GM18505 (cell line): ENCODE results near the gene AXL.

Experiments used
- ATAC-seq: cut with Tn5 transposase; IDR thresholded peaks from one replicate; pipeline ENCODE4 v1.9.1; 2021; ENCODE audit not compliant: unreplicated experiment
- POLR2A ChIP-seq: IDR thresholded peaks from 4 replicates; pipeline ENCODE4 v1.6.1; 2011; ENCODE audit warnings: borderline replicate concordance; ENCODE audit not compliant: insufficient read depth, insufficient read length; ENCODE audit errors: extremely low read depth

The AXL gene

DNA sequence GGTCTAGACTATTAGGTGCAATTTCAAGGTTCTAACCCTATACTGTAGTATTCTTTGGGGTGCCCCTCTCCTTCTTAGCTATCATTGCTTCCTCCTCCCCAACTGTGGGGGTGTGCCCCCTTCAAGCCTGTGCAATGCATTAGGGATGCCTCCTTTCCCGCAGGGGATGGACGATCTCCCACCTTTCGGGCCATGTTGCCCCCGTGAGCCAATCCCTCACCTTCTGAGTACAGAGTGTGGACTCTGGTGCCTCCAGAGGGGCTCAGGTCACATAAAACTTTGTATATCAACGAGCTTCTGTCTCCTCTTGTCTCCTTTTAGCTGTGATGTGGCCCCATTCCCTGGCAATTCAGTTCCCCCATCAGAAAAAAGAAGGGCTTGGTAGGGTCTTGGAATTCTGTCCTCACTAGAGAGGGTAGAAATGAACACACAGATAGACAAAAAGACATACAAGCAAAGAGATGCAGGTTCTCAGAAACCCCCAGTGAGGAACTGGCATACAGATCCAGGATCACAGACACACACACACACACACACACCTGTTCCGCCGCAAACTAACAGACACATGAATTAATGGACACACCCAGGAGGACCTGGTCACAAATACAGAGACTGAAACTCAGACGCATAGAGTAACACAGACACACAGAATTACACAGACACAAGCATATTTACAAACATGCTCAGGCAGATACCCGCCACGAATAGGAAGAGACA is 42.6 kb downstream of the AXL start:
- no peak for TF ChIP-seq POLR2A
- no peak for ATAC-seq

- peak; percentile 64 for TF ChIP-seq POLR2A
- peak; percentile 6 for ATAC-seq
Observed at GRCh38 chr19:41263042-41263849, 44.2 kb downstream of the AXL start.

- ATAC-seq = peak; percentile 68
Observed at GRCh38 chr19:41263850-41264580, 45.0 kb downstream of the AXL start, which contains the start of gene HNRNPUL1. HNRNPUL1 (plus strand) TSS chr19:41264372; CDS start chr19:41264504, 132 bp downstream.

GRCh38 chr19:41264581-41265394 is 45.8 kb downstream of the AXL start:
- peak; percentile 3 for ATAC-seq

More at GRCh38 chr19:41263850-41264580, 45.0 kb downstream of the AXL start, which contains the start of gene HNRNPUL1:
- no peak for TF ChIP-seq POLR2A

GRCh38 chr19:41265395-41266153 is 46.6 kb downstream of the AXL start:
- ATAC-seq = no peak
- no peak for TF ChIP-seq POLR2A

More at GRCh38 chr19:41264581-41265394, 45.8 kb downstream of the AXL start:
- TF ChIP-seq POLR2A = peak; percentile 68

- no peak for TF ChIP-seq POLR2A
- no peak for ATAC-seq
Observed at GRCh38 chr19:41269055-41269454, 50.0 kb downstream of the AXL start.

DNA sequence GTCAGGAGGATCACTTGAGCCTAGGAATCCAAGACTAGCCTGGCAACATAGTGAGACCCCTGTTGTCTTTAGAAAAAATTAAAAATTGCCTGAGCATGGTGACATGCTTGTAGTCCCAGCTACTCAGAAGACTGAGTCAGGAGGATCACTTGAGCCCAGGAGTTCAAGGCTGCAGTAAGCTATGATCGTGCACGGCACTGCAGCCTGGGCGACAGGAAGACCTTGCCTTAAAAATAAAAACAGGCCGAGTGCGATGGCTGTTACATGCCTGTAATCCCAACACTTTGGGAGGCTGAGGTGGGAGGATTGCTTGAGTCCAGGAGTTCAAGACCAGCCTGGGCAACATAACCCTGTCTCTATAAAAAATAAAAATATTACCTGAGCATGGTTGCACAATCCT is 50.5 kb downstream of the AXL start:
- no peak for TF ChIP-seq POLR2A

GRCh38 chr19:41273076-41273475 is 54.1 kb downstream of the AXL start:
- no peak for ATAC-seq

More for the DNA sequence above, 50.5 kb downstream of the AXL start:
- no peak for ATAC-seq

DNA sequence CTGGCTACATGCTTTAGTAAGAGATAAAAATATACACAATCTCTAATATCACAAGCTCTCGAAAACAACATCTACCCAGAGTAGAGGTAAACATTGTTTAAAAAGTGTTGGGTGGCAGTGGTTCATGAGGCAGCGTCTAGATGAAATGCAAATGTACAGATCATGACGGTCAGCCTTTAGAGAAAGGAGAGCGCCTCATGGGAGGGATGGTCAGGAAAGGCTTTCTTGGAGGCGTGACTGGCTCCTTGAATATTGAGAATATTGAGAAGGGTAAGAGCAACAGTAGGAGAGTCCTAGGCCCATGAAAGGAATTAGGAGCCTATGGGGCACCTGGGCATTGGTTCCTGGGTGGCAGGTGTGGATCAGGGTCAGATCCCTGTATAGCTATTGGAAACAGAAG is 55.8 kb downstream of the AXL start:
- TF ChIP-seq POLR2A = no peak
- no peak for ATAC-seq

More at GRCh38 chr19:41273076-41273475, 54.1 kb downstream of the AXL start:
- no peak for TF ChIP-seq POLR2A

- TF ChIP-seq POLR2A = no peak
- no peak for ATAC-seq
Observed at GRCh38 chr19:41276231-41276630, 57.2 kb downstream of the AXL start.

- no peak for TF ChIP-seq POLR2A
- ATAC-seq = no peak
Observed at GRCh38 chr19:41278478-41278877, 59.5 kb downstream of the AXL start.
